Islet of Langerhans (tissue), 1 donor: ENCODE data around the gene AOPEP.

Experiments
- FAIRE-seq: peaks from one replicate; lab custom pipeline; 2011; peaks lifted over from hg19 to GRCh38; lab: Jason Lieb, UNC

AOPEP gene

GRCh38 chr9:95085036-95085770 is 358.7 kb downstream of the AOPEP start:
- no peak for FAIRE-seq

- FAIRE-seq = no peak
These were observed 359.5 kb downstream of the AOPEP start for GRCh38 chr9:95085861-95086563.

GRCh38 chr9:95086564-95086955 is 360.1 kb downstream of the AOPEP start:
- FAIRE-seq = no peak

GRCh38 chr9:95087659-95088242 is 361.3 kb downstream of the AOPEP start:
- FAIRE-seq = no peak

- FAIRE-seq = no peak
These were observed 362.1 kb downstream of the AOPEP start for GRCh38 chr9:95088421-95089161.

- FAIRE-seq = no peak
These were observed 362.9 kb downstream of the AOPEP start for GRCh38 chr9:95089257-95090022.

GRCh38 chr9:95090023-95090791 is 363.7 kb downstream of the AOPEP start:
- no peak for FAIRE-seq

- FAIRE-seq = no peak
These were observed 364.5 kb downstream of the AOPEP start for GRCh38 chr9:95090871-95091577.

- FAIRE-seq = no peak
These were observed 365.2 kb downstream of the AOPEP start for GRCh38 chr9:95091601-95092261.

GRCh38 chr9:95092262-95093072 is 366.0 kb downstream of the AOPEP start:
- FAIRE-seq = no peak

- FAIRE-seq = no peak
These were observed 367.1 kb downstream of the AOPEP start for GRCh38 chr9:95093586-95093985.

GRCh38 chr9:95094002-95094401 is 367.5 kb downstream of the AOPEP start:
- FAIRE-seq = no peak

GRCh38 chr9:95095641-95096355 is 369.3 kb downstream of the AOPEP start:
- FAIRE-seq = no peak

- no peak for FAIRE-seq
These were observed 369.9 kb downstream of the AOPEP start for GRCh38 chr9:95096381-95096780.

GRCh38 chr9:95096807-95097206 is 370.3 kb downstream of the AOPEP start:
- no peak for FAIRE-seq

GRCh38 chr9:95097279-95097678 is 370.8 kb downstream of the AOPEP start:
- FAIRE-seq = no peak

- no peak for FAIRE-seq
These were observed 372.0 kb downstream of the AOPEP start for GRCh38 chr9:95098391-95098921.
